ENCODE measurements around the gene AKT3.
A peak's percentile ranks its signal among the peaks of the same experiment; 100 is the strongest.
"Not testable (repeated sequence)": the region's sequence is repeated elsewhere in the genome, so short reads cannot be mapped to it uniquely, and the experiment has no call there.

AKT3 gene

GRCh38 chr1:243850202-243850451, at the start of gene AKT3:
AKT3 (minus strand) TSS chr1:243850243; CDS start chr1:243843170, 7,073 bp downstream.
- peak; percentile 87 for DNase-seq
- in situ Hi-C loops (cut with HindIII; ENCODE audit: low pct_ligation_motif_present, low pct_unique_long_range_greater_than_20kb, low sequenced_read_pairs), result no loop called here

DNA sequence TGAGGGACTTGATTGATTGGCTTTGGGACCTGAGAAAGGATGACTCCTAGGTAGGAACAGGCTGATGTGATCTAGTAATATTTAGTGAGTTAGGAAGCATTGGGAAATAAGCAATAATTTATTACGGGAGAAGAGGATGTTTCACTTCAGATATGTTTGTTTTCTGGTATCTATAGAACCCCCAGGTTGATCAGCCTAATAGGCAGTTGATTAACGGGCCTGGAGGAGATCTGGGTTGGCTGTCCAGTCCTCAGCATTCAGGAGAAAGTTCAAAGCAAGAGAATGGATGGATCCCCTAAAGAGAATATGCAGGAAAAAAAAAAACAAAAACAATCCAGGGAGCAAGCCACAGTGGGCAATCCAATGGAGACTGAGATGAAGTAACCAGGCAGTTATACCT, 48.2 kb upstream of the AKT3 start:
- no peak for DNase-seq
- in situ Hi-C loops (cut with HindIII; ENCODE audit: low pct_ligation_motif_present, low pct_unique_long_range_greater_than_20kb, low sequenced_read_pairs), result no loop called here

- DNase-seq, result no peak
- in situ Hi-C loops (cut with HindIII; ENCODE audit: low pct_ligation_motif_present, low pct_unique_long_range_greater_than_20kb, low sequenced_read_pairs), result no loop called here
Observed at GRCh38 chr1:243896313-243896712, 46.3 kb upstream of the AKT3 start.

GRCh38 chr1:243892456-243892855, 42.4 kb upstream of the AKT3 start:
- no peak for DNase-seq
- in situ Hi-C loops (cut with HindIII; ENCODE audit: low pct_ligation_motif_present, low pct_unique_long_range_greater_than_20kb, low sequenced_read_pairs), result no loop called here

- in situ Hi-C loops (cut with HindIII; ENCODE audit: low pct_ligation_motif_present, low pct_unique_long_range_greater_than_20kb, low sequenced_read_pairs), result no loop called here
- DNase-seq, result no peak
Observed at GRCh38 chr1:243890576-243890975, 40.5 kb upstream of the AKT3 start.

DNA sequence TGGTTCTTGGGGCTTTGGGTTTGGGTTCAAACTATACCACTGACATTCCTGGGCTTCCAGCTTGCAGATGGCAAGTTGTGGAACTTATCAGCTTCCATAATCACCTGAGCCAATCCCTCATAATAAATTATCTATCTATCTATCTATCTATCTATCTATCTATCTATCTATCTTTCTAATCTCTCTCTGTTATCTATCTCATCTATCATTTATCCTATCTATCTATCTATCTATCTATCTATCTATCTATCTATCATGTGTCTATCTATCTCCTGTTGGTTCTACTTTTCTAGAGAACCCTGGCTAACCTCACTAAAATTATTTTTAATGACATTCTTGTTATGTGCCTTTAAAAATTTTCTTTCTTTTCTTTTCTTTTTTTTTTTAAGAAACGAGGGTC, 35.8 kb upstream of the AKT3 start:
- in situ Hi-C loops (cut with HindIII; ENCODE audit: low pct_ligation_motif_present, low pct_unique_long_range_greater_than_20kb, low sequenced_read_pairs), result no loop called here
- no peak for DNase-seq

GRCh38 chr1:243884603-243885002, 34.6 kb upstream of the AKT3 start:
- DNase-seq, result no peak
- in situ Hi-C loops (cut with HindIII; ENCODE audit: low pct_ligation_motif_present, low pct_unique_long_range_greater_than_20kb, low sequenced_read_pairs), result no loop called here

DNA sequence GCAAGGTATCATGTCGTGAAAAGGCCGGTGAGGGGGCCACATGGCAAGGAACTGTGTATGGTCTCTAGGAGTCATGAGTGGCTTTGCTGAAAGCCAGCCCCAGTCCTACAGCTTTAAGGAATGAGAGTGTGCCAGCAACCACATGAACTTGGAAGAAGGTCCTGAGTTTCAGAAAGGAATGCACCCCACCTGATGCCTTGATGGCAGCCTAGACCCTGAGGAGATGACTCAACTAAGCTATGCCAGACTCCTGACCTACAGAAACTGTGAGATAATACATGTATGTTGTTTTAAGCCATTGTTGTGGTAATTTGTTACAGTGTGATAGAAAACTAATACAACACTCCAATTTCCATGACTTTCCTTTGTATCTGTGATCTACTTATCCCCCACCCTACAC, 33.5 kb upstream of the AKT3 start:
- peak; percentile 36 for DNase-seq
- in situ Hi-C loops (cut with HindIII; ENCODE audit: low pct_ligation_motif_present, low pct_unique_long_range_greater_than_20kb, low sequenced_read_pairs), result no loop called here

GRCh38 chr1:243882276-243882675, 32.2 kb upstream of the AKT3 start:
- in situ Hi-C loops (cut with HindIII; ENCODE audit: low pct_ligation_motif_present, low pct_unique_long_range_greater_than_20kb, low sequenced_read_pairs), result no loop called here
- DNase-seq, result no peak

- in situ Hi-C loops (cut with HindIII; ENCODE audit: low pct_ligation_motif_present, low pct_unique_long_range_greater_than_20kb, low sequenced_read_pairs); DNase-seq: not testable (repeated sequence)
Observed at GRCh38 chr1:243877058-243877457, 27.0 kb upstream of the AKT3 start.

GRCh38 chr1:243855616-243856318, 5.7 kb upstream of the AKT3 start:
- no peak for DNase-seq
- in situ Hi-C loops (cut with HindIII; ENCODE audit: low pct_ligation_motif_present, low pct_unique_long_range_greater_than_20kb, low sequenced_read_pairs), result no loop called here

GRCh38 chr1:243851765-243852164, 1.7 kb upstream of the AKT3 start:
- DNase-seq, result no peak
- in situ Hi-C loops (cut with HindIII; ENCODE audit: low pct_ligation_motif_present, low pct_unique_long_range_greater_than_20kb, low sequenced_read_pairs), result no loop called here

- no peak for DNase-seq
- in situ Hi-C loops (cut with HindIII; ENCODE audit: low pct_ligation_motif_present, low pct_unique_long_range_greater_than_20kb, low sequenced_read_pairs), result no loop called here
Observed at GRCh38 chr1:243851257-243851756, 1.3 kb upstream of the AKT3 start.

- DNase-seq, result peak; percentile 87
- in situ Hi-C loops (cut with HindIII; ENCODE audit: low pct_ligation_motif_present, low pct_unique_long_range_greater_than_20kb, low sequenced_read_pairs), result no loop called here
Observed at GRCh38 chr1:243850452-243851256, 611 bp upstream of the AKT3 start.

GRCh38 chr1:243849421-243850201, 432 bp downstream of the AKT3 start:
- DNase-seq, result peak; percentile 23
- in situ Hi-C loops (cut with HindIII; ENCODE audit: low pct_ligation_motif_present, low pct_unique_long_range_greater_than_20kb, low sequenced_read_pairs), result no loop called here

- in situ Hi-C loops (cut with HindIII; ENCODE audit: low pct_ligation_motif_present, low pct_unique_long_range_greater_than_20kb, low sequenced_read_pairs), result no loop called here
- DNase-seq, result peak; percentile 67
Observed at GRCh38 chr1:243848858-243849420, 1.1 kb downstream of the AKT3 start.

DNA sequence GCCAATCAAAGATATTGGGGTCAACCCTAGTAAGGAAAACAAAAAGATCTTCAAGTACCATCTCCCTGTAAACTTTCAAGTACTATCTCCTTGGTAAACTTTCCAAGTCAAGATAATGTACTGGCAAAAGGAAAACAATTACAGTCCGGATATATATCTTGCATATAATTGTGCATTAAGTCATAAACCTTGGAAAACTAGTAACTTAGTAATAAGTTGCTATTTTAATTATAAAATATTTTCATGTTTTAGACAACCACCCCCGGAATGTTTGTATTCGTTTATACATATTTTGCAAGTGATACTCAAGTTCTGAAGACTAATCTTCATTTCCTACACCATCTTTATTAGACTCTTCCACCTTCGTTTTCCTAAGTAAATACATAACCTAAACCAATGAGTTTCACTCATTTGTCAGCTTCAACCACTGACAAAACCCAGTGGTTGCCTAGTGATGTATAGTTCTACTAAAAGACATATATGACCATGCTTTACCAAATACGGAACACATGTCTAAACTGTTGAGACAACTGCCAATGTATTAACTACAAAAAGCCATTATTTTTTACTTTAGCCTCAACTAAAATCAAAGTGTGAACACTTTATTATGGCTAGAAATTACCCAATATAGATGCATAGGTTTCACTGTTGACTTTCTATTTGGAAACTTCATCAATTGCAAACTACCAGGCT, 1.7 kb downstream of the AKT3 start:
- in situ Hi-C loops (cut with HindIII; ENCODE audit: low pct_ligation_motif_present, low pct_unique_long_range_greater_than_20kb, low sequenced_read_pairs), result no loop called here
- DNase-seq, result no peak

GRCh38 chr1:243846761-243847160, 3.3 kb downstream of the AKT3 start:
- in situ Hi-C loops (cut with HindIII; ENCODE audit: low pct_ligation_motif_present, low pct_unique_long_range_greater_than_20kb, low sequenced_read_pairs), result no loop called here
- DNase-seq, result no peak

Data from ACHN (cell line).